GM12801 (cell line): ENCODE data around the gene C1orf116.

Experiments used
- TF ChIP-seq, protein P1 (sequence below): IDR thresholded peaks from one replicate; pipeline ENCODE4 v1.5.1; 2011; ENCODE audit warnings: control low read depth; ENCODE audit not compliant: insufficient read length; ENCODE audit errors: extremely low read depth

C1orf116 gene

DNA sequence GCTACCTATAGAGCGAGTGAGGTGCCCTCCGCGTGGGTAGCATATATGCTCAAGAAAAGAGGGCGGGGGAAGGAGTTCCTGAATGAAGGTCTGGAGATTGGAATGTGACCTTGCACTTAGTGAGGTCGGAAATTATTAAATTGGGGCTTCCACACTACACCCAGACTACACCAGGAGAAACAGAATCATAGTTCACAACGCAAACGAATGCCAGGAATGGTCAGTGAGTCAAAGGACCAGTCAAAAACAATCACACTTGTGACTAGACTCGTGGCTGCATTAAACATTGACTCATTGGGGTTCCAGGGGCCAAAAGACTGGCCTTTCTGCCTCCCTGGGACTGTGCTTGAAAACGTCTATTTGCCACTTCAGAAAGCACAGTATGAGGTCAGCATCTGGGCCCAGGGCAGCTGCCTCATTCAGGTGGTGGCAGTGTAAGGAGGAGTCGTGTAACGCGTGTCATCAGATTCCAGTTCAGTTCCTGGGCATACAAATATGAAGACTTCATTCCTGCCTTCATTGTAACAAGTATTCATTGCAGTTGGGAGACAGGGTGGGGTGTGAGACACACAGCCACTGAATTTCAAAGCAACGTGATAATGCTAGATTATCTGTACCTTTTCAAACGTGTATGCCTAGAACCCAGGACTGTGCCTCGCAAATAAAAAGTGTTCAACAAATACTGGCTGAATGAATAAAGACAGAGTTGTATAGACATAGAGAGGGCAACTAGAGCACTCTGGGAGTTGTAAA lies 18.8 kb upstream of the C1orf116 start, which contains the start of gene YOD1:
TSS of gene YOD1 (minus strand) at position 18 of the 753 bp plus-strand sequence. CDS start 178 bp downstream, outside the sequence.
- TF ChIP-seq, protein P1, sequence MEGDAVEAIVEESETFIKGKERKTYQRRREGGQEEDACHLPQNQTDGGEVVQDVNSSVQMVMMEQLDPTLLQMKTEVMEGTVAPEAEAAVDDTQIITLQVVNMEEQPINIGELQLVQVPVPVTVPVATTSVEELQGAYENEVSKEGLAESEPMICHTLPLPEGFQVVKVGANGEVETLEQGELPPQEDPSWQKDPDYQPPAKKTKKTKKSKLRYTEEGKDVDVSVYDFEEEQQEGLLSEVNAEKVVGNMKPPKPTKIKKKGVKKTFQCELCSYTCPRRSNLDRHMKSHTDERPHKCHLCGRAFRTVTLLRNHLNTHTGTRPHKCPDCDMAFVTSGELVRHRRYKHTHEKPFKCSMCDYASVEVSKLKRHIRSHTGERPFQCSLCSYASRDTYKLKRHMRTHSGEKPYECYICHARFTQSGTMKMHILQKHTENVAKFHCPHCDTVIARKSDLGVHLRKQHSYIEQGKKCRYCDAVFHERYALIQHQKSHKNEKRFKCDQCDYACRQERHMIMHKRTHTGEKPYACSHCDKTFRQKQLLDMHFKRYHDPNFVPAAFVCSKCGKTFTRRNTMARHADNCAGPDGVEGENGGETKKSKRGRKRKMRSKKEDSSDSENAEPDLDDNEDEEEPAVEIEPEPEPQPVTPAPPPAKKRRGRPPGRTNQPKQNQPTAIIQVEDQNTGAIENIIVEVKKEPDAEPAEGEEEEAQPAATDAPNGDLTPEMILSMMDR, result no peak

GRCh38 chr1:207050480-207051190 lies 18.1 kb upstream of the C1orf116 start:
- TF ChIP-seq, protein P1, result no peak

DNA sequence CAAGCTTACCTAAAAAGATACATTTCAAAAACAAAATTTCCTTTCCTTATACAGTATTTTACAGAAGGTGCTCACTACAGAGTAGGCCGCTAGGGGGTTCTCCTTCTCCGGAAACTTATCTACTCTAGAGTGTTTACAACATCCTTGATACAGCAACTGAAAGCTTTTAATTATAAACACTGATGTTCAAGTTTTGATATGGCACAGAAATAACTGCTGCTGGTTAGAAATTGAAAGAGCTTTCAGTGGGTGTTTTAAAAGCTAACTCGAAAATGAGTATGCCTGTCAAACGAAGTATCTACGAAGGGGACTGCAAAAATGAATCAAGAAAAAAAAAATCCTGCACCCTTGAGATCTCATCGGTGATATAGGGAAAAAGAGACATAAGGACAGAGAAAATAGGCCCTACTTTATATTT lies 17.4 kb upstream of the C1orf116 start:
- TF ChIP-seq, protein P1, result no peak

DNA sequence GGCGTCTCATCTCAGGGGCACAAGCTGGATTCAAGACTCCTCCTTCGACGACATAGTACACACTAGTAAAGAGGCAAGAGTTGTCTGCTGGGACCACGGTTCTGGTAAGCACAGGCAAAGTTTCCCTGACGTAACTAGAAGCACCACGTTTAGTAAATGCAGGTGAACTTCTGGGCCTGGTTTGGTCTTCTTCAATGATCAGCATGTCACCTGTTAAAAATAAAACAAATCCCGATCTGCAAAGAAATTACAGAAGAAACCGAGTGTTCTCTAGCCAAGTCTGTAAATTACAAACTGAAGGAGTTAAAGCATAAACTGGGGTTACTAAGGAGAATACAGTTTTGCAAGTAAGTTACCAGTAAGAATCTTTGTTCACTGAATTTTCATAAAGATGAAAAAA lies 17.0 kb upstream of the C1orf116 start:
- TF ChIP-seq, protein P1, result no peak

DNA sequence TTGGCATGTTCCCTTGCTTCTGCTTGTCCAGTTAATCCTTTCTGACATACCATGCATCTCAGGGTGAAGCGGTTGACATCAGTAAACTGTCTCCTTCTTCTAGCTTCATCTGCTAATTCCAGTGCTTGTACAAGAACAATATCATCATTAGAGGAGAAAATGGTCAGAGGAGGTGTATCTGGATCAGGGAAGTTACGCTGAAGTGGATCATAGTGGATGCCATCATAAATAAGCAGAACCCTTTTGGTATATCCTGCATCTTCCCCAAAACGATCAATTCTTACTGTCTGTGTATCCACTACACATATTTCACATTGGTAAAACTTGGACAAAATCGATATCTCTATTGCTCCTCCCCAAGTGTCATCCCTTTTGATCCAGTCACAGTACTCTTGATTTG lies 16.5 kb upstream of the C1orf116 start:
- TF ChIP-seq, protein P1, result no peak

DNA sequence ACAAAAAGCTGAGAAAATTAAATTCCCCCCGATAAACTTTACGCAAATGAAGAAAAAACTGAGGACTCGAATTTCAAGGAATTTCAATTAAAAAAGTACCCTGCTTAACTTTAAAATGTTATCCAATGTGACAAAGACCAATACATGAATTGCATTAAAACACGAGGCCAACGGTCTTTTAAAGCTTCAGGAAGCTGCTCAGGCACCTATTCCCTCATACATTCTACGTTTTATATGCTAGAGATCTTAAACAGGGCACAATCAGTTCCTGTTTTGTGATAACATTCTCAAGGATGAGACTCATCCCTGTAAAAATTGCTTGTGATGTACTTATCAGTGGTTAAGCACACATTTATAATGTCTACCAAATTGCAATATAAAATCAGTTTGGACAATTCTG lies 15.5 kb upstream of the C1orf116 start:
- TF ChIP-seq, protein P1, result no peak

DNA sequence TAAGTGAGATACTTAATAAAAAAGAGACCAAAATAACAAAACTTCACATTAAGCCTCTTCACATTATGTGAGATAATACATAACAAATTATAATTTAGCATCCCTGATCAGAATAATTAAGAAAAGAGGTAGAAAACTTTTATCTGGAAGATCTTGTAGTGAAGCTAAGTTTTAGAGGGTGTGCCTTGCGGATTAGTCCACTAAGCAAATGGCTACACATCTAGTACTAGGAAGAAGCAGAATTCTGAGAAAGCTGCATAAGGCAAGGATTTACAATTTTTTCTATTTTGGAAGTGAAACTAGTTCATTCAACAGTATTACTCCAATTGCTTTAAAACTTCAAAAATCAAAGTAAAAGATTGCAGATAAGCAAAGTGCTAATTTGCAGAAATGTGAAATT lies 14.9 kb upstream of the C1orf116 start:
- TF ChIP-seq, protein P1, result no peak
